Panc1 (cell line): ENCODE data around the gene FPGS.

Source experiments
- CTCF ChIP-seq: fragments of 450-650 bp; IDR thresholded peaks from 2 replicates; pipeline ENCODE4 v1.5.1; 2017; ENCODE audit warnings: mild to moderate bottlenecking
- SIN3A ChIP-seq: IDR thresholded peaks from 2 replicates; pipeline ENCODE4 v1.6.1; 2012; ENCODE audit warnings: low read depth, mild to moderate bottlenecking, low read length, moderate library complexity, borderline replicate concordance; ENCODE audit not compliant: insufficient read depth

- TF ChIP-seq CTCF (no peak), SIN3A (no peak)
Observed at GRCh38 chr9:127860779-127861178, 58.1 kb downstream of the FPGS start.
